ENCODE results near the gene RETREG3.
A peak's percentile ranks its signal among the peaks of the same experiment; 100 is the strongest.

Gene RETREG3

GRCh38 chr17:42531455-42532354 is 77.5 kb downstream of the RETREG3 start:
- TF ChIP-seq CTCF (IDR thresholded peaks at IDR 0.05; ENCODE audit: control insufficient read depth, insufficient read depth, low read depth, low read length, missing control alignments) = peak; percentile 30
- H3K4me3 ChIP-seq (ENCODE audit: control insufficient read depth, low read depth, low read length) = peak overlapping the region; percentile 44
- no peak for DNase-seq (ENCODE audit: low read depth)

- no peak for TF ChIP-seq CTCF (IDR thresholded peaks at IDR 0.05; ENCODE audit: control insufficient read depth, insufficient read depth, low read depth, low read length, missing control alignments)
- DNase-seq (ENCODE audit: low read depth) = no peak
- no peak overlapping the region for H3K4me3 ChIP-seq (ENCODE audit: control insufficient read depth, low read depth, low read length)
These were observed 78.2 kb downstream of the RETREG3 start for GRCh38 chr17:42530952-42531454.
